IMR-90 (cell line): ENCODE results near the gene PLSCR3. TPM values are rescaled to one million over a fixed set of nuclear protein-coding genes. Genes with fewer than 3 reads are reported as not detected.

Experiments
- ATAC-seq: fragments of 200-7000 bp; cut with Tn5 transposase; 2 replicates; pipeline ENCODE4 v1.9.1; 2020; ENCODE audit warnings: low read depth, mild to moderate bottlenecking, moderate library complexity
- BruUV-seq: library from RNA; stranded (reverse); fragments of 400-500 nt; replicated peaks from 2 replicates; lab custom pipeline; 2021; lab: Mats Ljungman, UMichigan
- CTCF ChIA-PET: fragments of 300-600 bp; formaldehyde crosslinking; extraction: SDS; loops from one replicate; lab custom pipeline; 2021; ENCODE audit warnings: antibody characterized with exemption; lab: Yijun Ruan, JAX
- POLR2A ChIA-PET: fragments of 300-600 bp; sonication (Branson Sonifier 250); formaldehyde crosslinking; loops from one replicate; lab custom pipeline; 2022; ENCODE audit warnings: antibody characterized with exemption; ENCODE audit not compliant: unreplicated experiment; lab: Charles Lee
- DNase-seq: peaks from one replicate; pipeline ENCODE4 v3.0.0; 2013
- H2AFZ ChIP-seq: replicated peaks from 2 replicates; pipeline ENCODE3; 2013; ENCODE audit warnings: low read length, mild to moderate bottlenecking; ENCODE audit not compliant: poor library complexity
- H2AK5ac ChIP-seq: 2 replicates; pipeline ENCODE4 v1.6.1; 2013; ENCODE audit warnings: low read depth, low read length, inconsistent platforms
- H2AK9ac ChIP-seq: replicated peaks from 2 replicates; pipeline ENCODE3; 2013; ENCODE audit warnings: mild to moderate bottlenecking, low read depth, low read length, moderate library complexity; ENCODE audit not compliant: poor library complexity
- H2BK120ac ChIP-seq: 2 replicates; pipeline ENCODE4 v1.6.1; 2013; ENCODE audit warnings: low read depth, low read length, inconsistent platforms
- H2BK15ac ChIP-seq: 3 replicates; pipeline ENCODE4 v1.6.1; 2013; ENCODE audit warnings: low read depth, low read length, inconsistent platforms
- H2BK20ac ChIP-seq: 2 replicates; pipeline ENCODE4 v1.6.1; 2013; ENCODE audit warnings: low read depth, mild to moderate bottlenecking, inconsistent platforms, low read length, moderate library complexity
- H2BK5ac ChIP-seq: 2 replicates; pipeline ENCODE4 v1.6.1; 2013; ENCODE audit warnings: mild to moderate bottlenecking, low read depth, low read length, inconsistent platforms; ENCODE audit not compliant: poor library complexity, severe bottlenecking
- H3K14ac ChIP-seq: replicated peaks from 2 replicates; pipeline ENCODE4 v1.6.1; 2013; ENCODE audit warnings: low read depth, low read length, inconsistent platforms
- H3K18ac ChIP-seq: 2 replicates; pipeline ENCODE4 v1.6.1; 2013; ENCODE audit warnings: low read depth, low read length, control low read depth
- H3K23ac ChIP-seq: 2 replicates; pipeline ENCODE4 v1.6.1; 2013; ENCODE audit warnings: low read depth, low read length, inconsistent platforms
- H3K27ac ChIP-seq: 2 replicates; pipeline ENCODE4 v1.5.1; 2013; ENCODE audit warnings: mild to moderate bottlenecking, control low read depth, low read length; ENCODE audit not compliant: insufficient read depth
- H3K27me3 ChIP-seq: 2 replicates; pipeline ENCODE4 v1.6.1; 2013; ENCODE audit warnings: low read length; ENCODE audit not compliant: control insufficient read depth, insufficient read depth
- H3K36me3 ChIP-seq: 2 replicates; pipeline ENCODE4 v1.6.1; 2013; ENCODE audit warnings: low read length, mixed read lengths; ENCODE audit not compliant: control insufficient read depth, insufficient read depth
- H3K4ac ChIP-seq: 2 replicates; pipeline ENCODE4 v1.6.1; 2013; ENCODE audit warnings: low read depth, low read length, inconsistent platforms
- H3K4me1 ChIP-seq: 2 replicates; pipeline ENCODE4 v1.6.1; 2013; ENCODE audit warnings: low read length, mixed read lengths; ENCODE audit not compliant: control insufficient read depth, insufficient read depth
- H3K4me2 ChIP-seq: 2 replicates; pipeline ENCODE4 v1.6.1; 2013; ENCODE audit warnings: low read depth, mild to moderate bottlenecking, control low read depth, low read length, moderate library complexity
- H3K4me3 ChIP-seq: 2 replicates; pipeline ENCODE4 v1.5.1; 2013; ENCODE audit warnings: low read depth, mild to moderate bottlenecking, control low read depth, low read length, moderate library complexity; ENCODE audit not compliant: insufficient read depth
- H3K56ac ChIP-seq: 2 replicates; pipeline ENCODE4 v1.6.1; 2013; ENCODE audit warnings: low read length, inconsistent platforms; ENCODE audit not compliant: insufficient read depth; ENCODE audit errors: extremely low read depth
- H3K79me1 ChIP-seq, 2 experiments: 2 replicates each; pipeline ENCODE4 v1.6.1; 2013; ENCODE audit warnings: low read length in 2 of 2, inconsistent platforms in 1 of 2, low read depth in 1 of 2
- H3K9ac ChIP-seq: 2 replicates; pipeline ENCODE4 v1.6.1; 2013; ENCODE audit warnings: low read depth, low read length, control low read depth
- H3K9me1 ChIP-seq: 2 replicates; pipeline ENCODE4 v1.6.1; 2013; ENCODE audit warnings: low read length, inconsistent platforms; ENCODE audit not compliant: insufficient read depth
- H3K9me3 ChIP-seq: 2 replicates; pipeline ENCODE4 v1.6.1; 2013; ENCODE audit warnings: low read length; ENCODE audit not compliant: control insufficient read depth, insufficient read depth
- H4K20me1 ChIP-seq: 2 replicates; pipeline ENCODE4 v1.6.1; 2013; ENCODE audit warnings: low read length, inconsistent platforms; ENCODE audit not compliant: insufficient read depth
- H4K5ac ChIP-seq: 2 replicates; pipeline ENCODE4 v1.6.1; 2013; ENCODE audit warnings: mild to moderate bottlenecking, low read depth, low read length, control low read depth
- H4K8ac ChIP-seq, 2 experiments: 2 replicates each; pipeline ENCODE4 v1.6.1; 2013; ENCODE audit warnings: low read depth in 2 of 2, low read length in 2 of 2, control low read depth in 1 of 2, inconsistent platforms in 1 of 2
- H4K91ac ChIP-seq: 2 replicates; pipeline ENCODE4 v1.6.1; 2013; ENCODE audit warnings: low read depth, low read length, inconsistent platforms; ENCODE audit not compliant: insufficient read depth
- CTCF ChIP-seq: conservative IDR thresholded peaks from 2 replicates; pipeline ENCODE4 v1.5.1; 2012; ENCODE audit warnings: mild to moderate bottlenecking, low read depth, low read length, improper control_type of control experiment
- FOS ChIP-seq: fragments of 150-350 bp; IDR thresholded peaks from 2 replicates; pipeline ENCODE4 v1.6.1; 2016; ENCODE audit warnings: low read depth, low read length
- WGBS, 2 experiments: methylation state at CpG; one replicate each; pipeline versions ENCODE4 v1.1.5 to v1.1.7; 2013; ENCODE audit warnings: missing lambda C conversion rate in 2 of 2; ENCODE audit not compliant: insufficient read length in 1 of 2; ENCODE audit errors: extremely low coverage in 2 of 2; 5-methylcytosine and 5-hydroxymethylcytosine counted together
- dilution Hi-C: fragments of 300-500 bp; cut with HindIII; formaldehyde crosslinking; loops from one replicate; pipeline ENCODE4 v1.14.3; 2018; ENCODE audit warnings: low sequenced_read_pairs; ENCODE audit not compliant: unreplicated experiment
- in situ Hi-C: fragments of 300-500 bp; cut with MboI; formaldehyde crosslinking; loops from 3 replicates; pipeline ENCODE4 v1.14.3; 2019; ENCODE audit warnings: low sequenced_read_pairs, inconsistent platforms, mixed read lengths
- intact Hi-C: fragments of 100-400 bp; cut with micrococcal nuclease; formaldehyde crosslinking; loops from 2 replicates; pipeline ENCODE4 v1.10.0; 2022
- polyA plus RNA-seq, 3 experiments: library from polyadenylated mRNA; depleted of rRNA; stranded (reverse); fragments of >200 nt; gene quantifications; 2 replicates each; pipeline ENCODE4 v1.2.3, GENCODE V29; 2012; ENCODE audit warnings: low replicate concordance in 1 of 3
- total RNA-seq: library from RNA; depleted of rRNA; stranded (reverse); fragments of >200 nt; gene quantifications from 2 replicates; pipeline ENCODE4 v1.2.3, GENCODE V29; 2012

PLSCR3 gene
- total and polyA plus RNA-seq, 2 of the 4 experiments (the other 2 are of a cell fraction): 6.1 to 116 TPM

- H3K27me3 ChIP-seq: peaks cover 30% of the 10 kb centered on the region
- intact Hi-C loops (loop anchor here (2.0 to 5.0 kb wide), 2 partner anchors 31 to 84 kb away; partner anchors contain the start of genes KCTD11 and TMEM256), in situ Hi-C loops (no loop called here), dilution Hi-C loops (no loop called here)
- peak overlapping the region; percentile 42 to 66; a peak in 3 of 4 replicates for H4K8ac ChIP-seq
- no peak overlapping the region for H2BK15ac ChIP-seq
- ATAC-seq: no peak
- H2AK9ac ChIP-seq: peak overlapping the region; percentile 18
- H3K4ac ChIP-seq: peak overlapping the region; percentile 10; the same call in 1 of the 2 replicates
- peaks cover 0 to 2% of the 10 kb centered on the region in 2 experiments; a peak in 1 of 4 replicates for H3K79me1 ChIP-seq
- DNase-seq: no peak
- H2AFZ ChIP-seq: peak overlapping the region; percentile 81
- CTCF ChIA-PET: interaction anchor here (0.8 to 1.9 kb wide), 7 partner anchors 8 to 126 kb away, joined by 3 to 12 read pairs (median 6); partner anchors contain the start of genes SENP3 and TMEM256
- H3K18ac ChIP-seq: no peak overlapping the region
- H3K36me3 ChIP-seq: no peaks in the 10 kb centered on the region
- H2BK5ac ChIP-seq: no peak overlapping the region
- H3K9me1 ChIP-seq: no peaks in the 10 kb centered on the region
- peak overlapping the region; percentile 10; the same call in 1 of the 2 replicates for H4K5ac ChIP-seq
- 0 out of 2 replicates have a peak, but pooled peaks have one; percentile 8 for TF ChIP-seq CTCF
- no peak for TF ChIP-seq FOS
- peaks cover 3% of the 10 kb centered on the region; the same call in 1 of the 2 replicates for H4K20me1 ChIP-seq
- peak overlapping the region; percentile 54 for H3K23ac ChIP-seq
- 12% methylated on average over 37 of the region's 49 CpGs; no CpG with 5 or more reads in 1 of the 2 experiments for WGBS, 2 experiments
- H3K4me2 ChIP-seq: peak overlapping the region; percentile 68
- H2AK5ac ChIP-seq: peak overlapping the region; percentile 74
- H3K4me3 ChIP-seq: peak overlapping the region; percentile 33
- no TSS peak for BruUV-seq
- no peak overlapping the region for H2BK20ac ChIP-seq
- peaks cover 8% of the 10 kb centered on the region for H3K4me1 ChIP-seq
- H3K9ac ChIP-seq: peak overlapping the region; percentile 12; the same call in 1 of the 2 replicates
- H3K27ac ChIP-seq: no peak overlapping the region
- H3K9me3 ChIP-seq: no peaks in the 10 kb centered on the region
- H3K56ac ChIP-seq: no peak overlapping the region
- no peak overlapping the region for H2BK120ac ChIP-seq
- no peak overlapping the region for H4K91ac ChIP-seq
- POLR2A ChIA-PET: no interaction called here
- no peak overlapping the region for H3K14ac ChIP-seq
These were observed 41.6 kb upstream of the PLSCR3 start for GRCh38 chr17:7435676-7436555.
